Bronchial epithelial cell (primary cell): Measurements from ENCODE around the gene TMEM270. TPM values are rescaled to one million over a fixed set of nuclear protein-coding genes. Genes with fewer than 3 reads are reported as not detected.
A peak's percentile ranks its signal among the peaks of the same experiment; 100 is the strongest.
"Not testable (repeated sequence)": the region's sequence is repeated elsewhere in the genome, so short reads cannot be mapped to it uniquely, and the experiment has no call there.

Source experiments
- DNase-seq: peaks from one replicate; pipeline ENCODE4 v3.0.0-alpha.2; 2010; ENCODE audit warnings: low read depth
- FAIRE-seq: peaks from 2 replicates; lab custom pipeline; 2011; peaks lifted over from hg19 to GRCh38; lab: Jason Lieb, UNC
- H3K27me3 ChIP-seq: 2 replicates; pipeline ENCODE4 v1.5.1; 2011; ENCODE audit warnings: low read length; ENCODE audit not compliant: control insufficient read depth, insufficient read depth
- H3K36me3 ChIP-seq: 2 replicates; pipeline ENCODE4 v1.5.1; 2011; ENCODE audit warnings: low read length; ENCODE audit not compliant: control insufficient read depth, insufficient read depth
- H3K4me3 ChIP-seq: 2 replicates; pipeline ENCODE4 v1.5.1; 2011; ENCODE audit warnings: mild to moderate bottlenecking, low read depth, low read length, control low read depth
- CTCF ChIP-seq: IDR thresholded peaks from 2 replicates; pipeline ENCODE4 v1.5.1; 2011; ENCODE audit warnings: mild to moderate bottlenecking, moderate library complexity, low read length, control low read depth, inconsistent platforms; ENCODE audit not compliant: insufficient read depth, severe bottlenecking
- total RNA-seq: library from RNA; depleted of rRNA; stranded (reverse); fragments of >200 nt; gene quantifications from 2 replicates; pipeline ENCODE4 v1.2.1, GENCODE V29; 2014

The TMEM270 gene
- total RNA-seq, 1 donor from 2014 or later: not detected

GRCh38 chr7:73831584-73831833 lies 29.4 kb upstream of the TMEM270 start:
- H3K27me3 ChIP-seq: no peaks in the 10 kb centered on the region
- no peak for TF ChIP-seq CTCF
- peak overlapping the region; percentile 46 for H3K4me3 ChIP-seq
- DNase-seq (no peak), FAIRE-seq (no peak)
- no peaks in the 10 kb centered on the region for H3K36me3 ChIP-seq

GRCh38 chr7:73831834-73832651 lies 28.9 kb upstream of the TMEM270 start:
- Histone ChIP-seq H3K36me3 (no peaks in the 10 kb centered on the region), H3K27me3 (no peaks in the 10 kb centered on the region), H3K4me3 (peak overlapping the region; percentile 46)
- peak; percentile 76 for DNase-seq
- FAIRE-seq: no peak
- no peak for TF ChIP-seq CTCF

GRCh38 chr7:73832806-73833205 lies 28.2 kb upstream of the TMEM270 start:
- Histone ChIP-seq H3K27me3 (no peaks in the 10 kb centered on the region), H3K36me3 (no peaks in the 10 kb centered on the region), H3K4me3 (no peak overlapping the region)
- FAIRE-seq (no peak), DNase-seq (no peak)
- no peak for TF ChIP-seq CTCF

- Histone ChIP-seq H3K4me3 (no peak overlapping the region), H3K27me3 (no peaks in the 10 kb centered on the region), H3K36me3 (no peaks in the 10 kb centered on the region)
- no peak for DNase-seq
- no peak for TF ChIP-seq CTCF
- no peak for FAIRE-seq
Measured at GRCh38 chr7:73833251-73833919, 27.6 kb upstream of the TMEM270 start.

- no peak for FAIRE-seq
- Histone ChIP-seq H3K36me3 (no peaks in the 10 kb centered on the region), H3K27me3 (no peaks in the 10 kb centered on the region), H3K4me3 (no peak overlapping the region)
- no peak for DNase-seq
- TF ChIP-seq CTCF: no peak
Measured at GRCh38 chr7:73834626-73835191, 26.2 kb upstream of the TMEM270 start.

GRCh38 chr7:73837167-73837566 lies 23.8 kb upstream of the TMEM270 start:
- not testable (repeated sequence) for H3K4me3 ChIP-seq, DNase-seq, FAIRE-seq, H3K36me3 ChIP-seq, H3K27me3 ChIP-seq
